H9 (cell line): ENCODE results near the gene CDH23. TPM values are rescaled to one million over a fixed set of nuclear protein-coding genes. Genes with fewer than 3 reads are reported as not detected.

Source experiments
- DNase-seq: peaks from one replicate; pipeline ENCODE4 v3.0.0-alpha.2; 2017
- H2AFZ ChIP-seq: one replicate; pipeline ENCODE4 v1.6.1; 2013; ENCODE audit warnings: mild to moderate bottlenecking, low read length, control low read depth, moderate library complexity
- H2AK5ac ChIP-seq: 2 replicates; pipeline ENCODE4 v1.6.1; 2013; ENCODE audit warnings: low read length, control low read depth, mixed read lengths; ENCODE audit not compliant: insufficient read length
- H2BK120ac ChIP-seq: one replicate; pipeline ENCODE4 v1.6.1; 2013; ENCODE audit warnings: low read depth, mild to moderate bottlenecking, low read length, control low read depth, inconsistent platforms; ENCODE audit not compliant: poor library complexity, severe bottlenecking
- H2BK12ac ChIP-seq: 2 replicates; pipeline ENCODE4 v1.6.1; 2013; ENCODE audit warnings: low read length, control low read depth, mixed read lengths, low read depth; ENCODE audit not compliant: insufficient read length
- H2BK15ac ChIP-seq: 2 replicates; pipeline ENCODE4 v1.6.1; 2013; ENCODE audit warnings: low read depth, low read length, control low read depth
- H2BK20ac ChIP-seq: one replicate; pipeline ENCODE4 v1.6.1; 2013; ENCODE audit warnings: low read depth, mild to moderate bottlenecking, low read length, control low read depth, inconsistent platforms; ENCODE audit not compliant: poor library complexity, severe bottlenecking
- H2BK5ac ChIP-seq: 2 replicates; pipeline ENCODE4 v1.6.1; 2013; ENCODE audit warnings: low read length, control low read depth, mixed read lengths; ENCODE audit not compliant: insufficient read length
- H3K14ac ChIP-seq: 2 replicates; pipeline ENCODE4 v1.6.1; 2013; ENCODE audit warnings: low read length, control low read depth; ENCODE audit not compliant: insufficient read depth
- H3K18ac ChIP-seq: 2 replicates; pipeline ENCODE4 v1.6.1; 2013; ENCODE audit warnings: low read depth, mild to moderate bottlenecking, mixed read lengths, low read length, control low read depth; ENCODE audit not compliant: insufficient read length
- H3K23ac ChIP-seq: 2 replicates; pipeline ENCODE4 v1.6.1; 2013; ENCODE audit warnings: low read length, control low read depth, mixed read lengths, low read depth; ENCODE audit not compliant: insufficient read length
- H3K23me2 ChIP-seq: 2 replicates; pipeline ENCODE4 v1.6.1; 2013; ENCODE audit warnings: low read depth, mild to moderate bottlenecking, mixed read lengths, low read length, control low read depth; ENCODE audit not compliant: insufficient read length, poor library complexity, severe bottlenecking
- H3K27ac ChIP-seq: 2 replicates; pipeline ENCODE4 v1.5.1; 2013; ENCODE audit warnings: low read length, control low read depth, mixed read lengths, low read depth; ENCODE audit not compliant: insufficient read length
- H3K27me3 ChIP-seq: 2 replicates; pipeline ENCODE4 v1.6.1; 2013; ENCODE audit warnings: low read length, control low read depth, inconsistent platforms; ENCODE audit not compliant: insufficient read depth
- H3K4ac ChIP-seq: 2 replicates; pipeline ENCODE4 v1.6.1; 2013; ENCODE audit warnings: low read depth, mild to moderate bottlenecking, control low read depth, inconsistent platforms, low read length, moderate library complexity
- H3K4me1 ChIP-seq: 2 replicates; pipeline ENCODE4 v1.6.1; 2013; ENCODE audit warnings: low read length, control low read depth, inconsistent platforms; ENCODE audit not compliant: insufficient read depth
- H3K4me2 ChIP-seq: 2 replicates; pipeline ENCODE4 v1.6.1; 2013; ENCODE audit warnings: low read length, control low read depth, mixed read lengths; ENCODE audit not compliant: insufficient read length, insufficient read depth
- H3K56ac ChIP-seq: 2 replicates; pipeline ENCODE4 v1.6.1; 2013; ENCODE audit warnings: low read depth, mild to moderate bottlenecking, mixed read lengths, low read length, control low read depth; ENCODE audit not compliant: insufficient read length
- H3K79me1 ChIP-seq: 2 replicates; pipeline ENCODE4 v1.6.1; 2013; ENCODE audit warnings: low read depth, mild to moderate bottlenecking, moderate library complexity, low read length, control low read depth, inconsistent platforms; ENCODE audit not compliant: insufficient read depth, poor library complexity, severe bottlenecking
- H3K79me2 ChIP-seq: 2 replicates; pipeline ENCODE4 v1.6.1; 2013; ENCODE audit warnings: low read length, control low read depth, inconsistent platforms; ENCODE audit not compliant: insufficient read depth
- H3K9ac ChIP-seq: 2 replicates; pipeline ENCODE4 v1.6.1; 2013; ENCODE audit warnings: low read length, control low read depth, mixed read lengths; ENCODE audit not compliant: insufficient read length; ENCODE audit errors: extremely low read depth
- H3K9me3 ChIP-seq: one replicate; pipeline ENCODE4 v1.6.1; 2013; ENCODE audit warnings: low read depth, low read length, inconsistent platforms; ENCODE audit not compliant: control insufficient read depth
- H3T11ph ChIP-seq: one replicate; pipeline ENCODE4 v1.6.1; 2013; ENCODE audit warnings: mild to moderate bottlenecking, low read length, control low read depth, inconsistent platforms
- H4K20me1 ChIP-seq: one replicate; pipeline ENCODE4 v1.6.1; 2013; ENCODE audit not compliant: control insufficient read depth, insufficient read length, insufficient read depth
- H4K5ac ChIP-seq: 2 replicates; pipeline ENCODE4 v1.6.1; 2013; ENCODE audit warnings: low read depth, mild to moderate bottlenecking, mixed read lengths, low read length, control low read depth; ENCODE audit not compliant: insufficient read length
- H4K8ac ChIP-seq: replicated peaks from 2 replicates; pipeline ENCODE4 v1.6.1; 2013; ENCODE audit warnings: low read length, control low read depth, mixed read lengths, low read depth; ENCODE audit not compliant: insufficient read length
- H4K91ac ChIP-seq: 2 replicates; pipeline ENCODE4 v1.6.1; 2013; ENCODE audit warnings: low read depth, mild to moderate bottlenecking, moderate library complexity, mixed read lengths, low read length, control low read depth; ENCODE audit not compliant: insufficient read length
- H3K27ac Mint-ChIP-seq, 3 experiments: 2 replicates in 2 of 3; 3 replicates in 1 of 3; pipeline ENCODE4 v1.8.0; 2020 to 2021; ENCODE audit warnings: mixed read lengths in 3 of 3, mild to moderate bottlenecking in 1 of 3, moderate library complexity in 1 of 3
- H3K27me3 Mint-ChIP-seq: 2 replicates; pipeline ENCODE4 v1.8.0; 2021; ENCODE audit warnings: low read depth, mild to moderate bottlenecking, moderate library complexity, mixed read lengths
- H3K36me3 Mint-ChIP-seq, 3 experiments: 2 replicates in 2 of 3; 3 replicates in 1 of 3; pipeline ENCODE4 v1.8.0; 2020 to 2021; ENCODE audit warnings: low read depth in 3 of 3, mixed read lengths in 3 of 3; ENCODE audit not compliant: insufficient read depth in 1 of 3
- H3K4me1 Mint-ChIP-seq, 2 experiments: 2 replicates each; pipeline ENCODE4 v1.8.0; 2020; ENCODE audit warnings: mixed read lengths in 2 of 2
- H3K4me3 Mint-ChIP-seq, 2 experiments: 2 replicates in 1 of 2; 3 replicates in 1 of 2; pipeline ENCODE4 v1.8.0; 2020 to 2021; ENCODE audit warnings: mild to moderate bottlenecking in 2 of 2, mixed read lengths in 2 of 2, moderate library complexity in 1 of 2
- H3K9me3 Mint-ChIP-seq, 2 experiments: 2 replicates in 1 of 2; 3 replicates in 1 of 2; pipeline ENCODE4 v1.8.0; 2020; ENCODE audit warnings: mild to moderate bottlenecking in 2 of 2, mixed read lengths in 2 of 2, moderate library complexity in 1 of 2
- CTCF ChIP-seq: fragments of 200-600 bp; sonication (generic); conservative IDR thresholded peaks from 3 replicates; pipeline ENCODE4 v1.8.0; 2021; ENCODE audit warnings: antibody characterized with exemption, mild to moderate bottlenecking
- WGBS: extraction: QIAGEN DNeasy Blood & Tissue Kit; methylation state at CpG from one replicate; pipeline ENCODE4 v1.1.7; 2013; ENCODE audit warnings: missing lambda C conversion rate, low lambda C conversion rate, mixed read lengths; ENCODE audit not compliant: insufficient read length; ENCODE audit errors: extremely low coverage; 5-methylcytosine and 5-hydroxymethylcytosine counted together
- total RNA-seq: library from RNA; stranded (reverse); gene quantifications from 2 replicates; pipeline ENCODE4 v1.2.1, GENCODE V29; 2021

The CDH23 gene
- total RNA-seq, 1 experiment from 2014 or later, result 2.1 TPM

- Histone ChIP-seq H2BK20ac (no peak overlapping the region), H3K9ac (no peak overlapping the region), H3K9me3 (no peaks in the 10 kb centered on the region), H2BK12ac (no peak overlapping the region), H3K18ac (no peak overlapping the region), H3K23me2 (no peaks in the 10 kb centered on the region), H3K27me3 (peaks cover 13% of the 10 kb centered on the region; the same call in 1 of the 2 replicates), H2BK120ac (no peak overlapping the region), H3K4me1 (no peaks in the 10 kb centered on the region), H2AFZ (no peak overlapping the region), H3K23ac (no peak overlapping the region), H2BK15ac (no peak overlapping the region), H4K91ac (no peak overlapping the region), H3K56ac (no peak overlapping the region), H3T11ph (no peak overlapping the region), H4K8ac (no peak overlapping the region), H3K79me2 (no peaks in the 10 kb centered on the region), H2BK5ac (no peak overlapping the region), H3K27ac (no peak overlapping the region), H3K4ac (no peak overlapping the region), H3K4me2 (no peak overlapping the region), H3K14ac (no peak overlapping the region), H3K79me1 (no peaks in the 10 kb centered on the region), H2AK5ac (no peak overlapping the region), H4K20me1 (no peaks in the 10 kb centered on the region), H4K5ac (no peak overlapping the region)
- no CpG with 5 or more reads among the region's 6 CpGs for WGBS
- no peak for DNase-seq
- Mint-ChIP-seq H3K27me3 (peaks cover 57% of the 10 kb centered on the region), H3K4me3 (no peak overlapping the region), H3K27ac (no peak overlapping the region), H3K9me3 (peaks cover 11 to 13% of the 10 kb centered on the region in 2 experiments), H3K36me3 (peaks cover 5 to 14% (median 8%) of the 10 kb centered on the region in 3 experiments; a peak in 6 of 7 replicates), H3K4me1 (peaks cover 19 to 20% of the 10 kb centered on the region in 2 experiments)
- TF ChIP-seq CTCF, result no peak
Measured at GRCh38 chr10:71493741-71494140, 97.0 kb downstream of the CDH23 start.
